ENCODE data around the gene FKBP2.

FKBP2 gene

DNA sequence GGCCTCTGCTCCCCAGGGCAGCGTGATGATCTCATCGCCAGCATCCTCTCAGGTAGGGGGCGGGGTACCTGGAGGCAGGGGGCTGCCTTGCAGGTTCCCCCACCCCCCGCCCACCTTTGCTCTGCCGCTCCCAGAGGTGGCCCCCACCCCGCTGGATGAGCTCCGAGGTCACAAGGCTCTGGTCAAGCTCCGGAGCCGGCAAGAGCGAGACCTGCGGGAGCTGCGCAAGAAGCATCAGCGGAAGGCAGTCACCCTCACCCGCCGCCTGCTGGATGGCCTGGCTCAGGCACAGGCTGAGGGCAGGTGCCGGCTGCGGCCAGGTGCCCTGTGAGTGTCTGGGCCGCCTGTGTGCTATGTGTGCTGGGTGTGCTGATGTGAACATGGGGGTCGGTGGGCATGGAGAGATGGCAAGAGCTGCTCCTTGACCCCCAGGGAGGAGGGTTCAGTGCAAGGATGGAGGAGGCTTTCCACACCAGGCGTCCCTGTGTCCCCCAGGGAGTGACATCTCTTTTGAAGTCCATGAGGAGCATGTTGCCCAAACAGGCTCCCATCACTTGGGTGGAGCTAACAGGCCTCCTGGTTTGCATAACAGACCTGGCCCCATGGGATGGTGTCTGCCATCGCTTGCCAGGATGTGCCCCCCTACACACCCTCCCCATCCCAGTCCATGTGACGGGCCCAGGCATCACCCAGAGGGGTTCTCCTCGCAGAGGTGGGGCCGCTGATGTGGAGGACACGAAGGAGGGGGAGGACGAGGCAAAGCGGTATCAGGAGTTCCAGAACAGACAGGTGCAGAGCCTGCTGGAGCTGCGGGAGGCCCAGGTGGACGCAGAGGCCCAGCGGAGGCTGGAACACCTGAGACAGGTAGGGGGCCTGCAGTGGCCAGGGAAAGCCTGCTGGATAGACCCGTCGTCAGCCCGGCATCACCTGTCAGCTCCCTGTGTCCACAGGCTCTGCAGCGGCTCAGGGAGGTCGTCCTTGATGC lies 24.6 kb downstream of the FKBP2 start:
- H3K4me3 ChIP-seq (ENCODE audit: control insufficient read depth, low read depth, low read length) = no peak overlapping the region
- DNase-seq (ENCODE audit: low read depth) = no peak
- TF ChIP-seq, protein P1, sequence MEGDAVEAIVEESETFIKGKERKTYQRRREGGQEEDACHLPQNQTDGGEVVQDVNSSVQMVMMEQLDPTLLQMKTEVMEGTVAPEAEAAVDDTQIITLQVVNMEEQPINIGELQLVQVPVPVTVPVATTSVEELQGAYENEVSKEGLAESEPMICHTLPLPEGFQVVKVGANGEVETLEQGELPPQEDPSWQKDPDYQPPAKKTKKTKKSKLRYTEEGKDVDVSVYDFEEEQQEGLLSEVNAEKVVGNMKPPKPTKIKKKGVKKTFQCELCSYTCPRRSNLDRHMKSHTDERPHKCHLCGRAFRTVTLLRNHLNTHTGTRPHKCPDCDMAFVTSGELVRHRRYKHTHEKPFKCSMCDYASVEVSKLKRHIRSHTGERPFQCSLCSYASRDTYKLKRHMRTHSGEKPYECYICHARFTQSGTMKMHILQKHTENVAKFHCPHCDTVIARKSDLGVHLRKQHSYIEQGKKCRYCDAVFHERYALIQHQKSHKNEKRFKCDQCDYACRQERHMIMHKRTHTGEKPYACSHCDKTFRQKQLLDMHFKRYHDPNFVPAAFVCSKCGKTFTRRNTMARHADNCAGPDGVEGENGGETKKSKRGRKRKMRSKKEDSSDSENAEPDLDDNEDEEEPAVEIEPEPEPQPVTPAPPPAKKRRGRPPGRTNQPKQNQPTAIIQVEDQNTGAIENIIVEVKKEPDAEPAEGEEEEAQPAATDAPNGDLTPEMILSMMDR (IDR thresholded peaks at IDR 0.05; ENCODE audit: control insufficient read depth, insufficient read depth, low read depth, low read length, missing control alignments) = no peak

DNA sequence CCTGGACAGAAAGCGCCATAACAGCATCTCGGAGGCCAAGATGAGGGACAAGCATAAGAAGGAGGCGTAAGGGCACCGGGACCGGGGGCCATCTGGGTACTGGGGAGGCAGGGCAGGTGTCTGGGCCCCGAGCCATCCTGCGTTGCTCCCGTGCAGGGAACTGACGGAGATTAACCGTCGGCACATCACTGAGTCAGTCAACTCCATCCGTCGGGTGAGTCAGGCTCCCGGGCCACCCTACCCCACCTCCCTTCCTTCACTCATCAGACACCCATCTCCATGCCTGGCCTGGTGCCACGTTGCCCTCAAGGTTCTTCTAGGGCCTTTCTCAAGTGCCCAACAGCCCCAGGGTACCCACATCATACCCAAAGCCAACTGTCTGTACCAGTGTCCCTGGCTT lies 25.4 kb downstream of the FKBP2 start:
- TF ChIP-seq, protein P1 (IDR thresholded peaks at IDR 0.05; ENCODE audit: control insufficient read depth, insufficient read depth, low read depth, low read length, missing control alignments) = no peak
- DNase-seq (ENCODE audit: low read depth) = no peak
- no peak overlapping the region for H3K4me3 ChIP-seq (ENCODE audit: control insufficient read depth, low read depth, low read length)

DNA sequence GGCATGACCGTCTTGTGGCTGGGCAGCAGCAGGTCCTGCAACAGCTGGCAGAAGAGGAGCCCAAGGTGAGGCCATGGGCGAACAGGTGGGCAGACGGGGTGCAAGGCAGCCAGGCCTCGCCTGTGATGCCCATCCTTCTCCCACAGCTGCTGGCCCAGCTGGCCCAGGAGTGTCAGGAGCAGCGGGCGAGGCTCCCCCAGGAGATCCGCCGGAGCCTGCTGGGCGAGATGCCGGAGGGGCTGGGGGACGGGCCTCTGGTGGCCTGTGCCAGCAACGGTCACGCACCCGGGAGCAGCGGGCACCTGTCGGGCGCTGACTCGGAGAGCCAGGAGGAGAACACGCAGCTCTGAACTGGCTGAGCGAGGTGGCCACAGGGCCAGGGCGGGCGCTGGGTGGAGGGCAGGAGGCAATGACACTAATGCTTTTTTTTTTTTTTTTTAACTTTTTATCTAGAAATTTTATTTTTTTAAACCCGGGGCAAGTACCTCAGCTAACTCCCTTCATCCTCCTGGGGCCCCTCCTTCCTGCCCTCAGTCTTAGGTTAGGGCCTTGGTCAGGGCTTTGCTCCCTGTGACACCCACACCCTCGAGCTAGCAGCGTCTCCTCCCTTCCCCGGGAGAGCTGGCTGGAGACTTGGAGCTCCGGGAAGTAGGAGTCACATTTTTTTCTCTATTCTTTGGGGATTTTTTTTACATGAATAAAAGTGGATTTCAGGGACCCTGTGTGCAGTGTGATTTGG lies 26.5 kb downstream of the FKBP2 start:
- DNase-seq (ENCODE audit: low read depth) = no peak
- no peak overlapping the region for H3K4me3 ChIP-seq (ENCODE audit: control insufficient read depth, low read depth, low read length)
- TF ChIP-seq, protein P1 (IDR thresholded peaks at IDR 0.05; ENCODE audit: control insufficient read depth, insufficient read depth, low read depth, low read length, missing control alignments) = no peak

DNA sequence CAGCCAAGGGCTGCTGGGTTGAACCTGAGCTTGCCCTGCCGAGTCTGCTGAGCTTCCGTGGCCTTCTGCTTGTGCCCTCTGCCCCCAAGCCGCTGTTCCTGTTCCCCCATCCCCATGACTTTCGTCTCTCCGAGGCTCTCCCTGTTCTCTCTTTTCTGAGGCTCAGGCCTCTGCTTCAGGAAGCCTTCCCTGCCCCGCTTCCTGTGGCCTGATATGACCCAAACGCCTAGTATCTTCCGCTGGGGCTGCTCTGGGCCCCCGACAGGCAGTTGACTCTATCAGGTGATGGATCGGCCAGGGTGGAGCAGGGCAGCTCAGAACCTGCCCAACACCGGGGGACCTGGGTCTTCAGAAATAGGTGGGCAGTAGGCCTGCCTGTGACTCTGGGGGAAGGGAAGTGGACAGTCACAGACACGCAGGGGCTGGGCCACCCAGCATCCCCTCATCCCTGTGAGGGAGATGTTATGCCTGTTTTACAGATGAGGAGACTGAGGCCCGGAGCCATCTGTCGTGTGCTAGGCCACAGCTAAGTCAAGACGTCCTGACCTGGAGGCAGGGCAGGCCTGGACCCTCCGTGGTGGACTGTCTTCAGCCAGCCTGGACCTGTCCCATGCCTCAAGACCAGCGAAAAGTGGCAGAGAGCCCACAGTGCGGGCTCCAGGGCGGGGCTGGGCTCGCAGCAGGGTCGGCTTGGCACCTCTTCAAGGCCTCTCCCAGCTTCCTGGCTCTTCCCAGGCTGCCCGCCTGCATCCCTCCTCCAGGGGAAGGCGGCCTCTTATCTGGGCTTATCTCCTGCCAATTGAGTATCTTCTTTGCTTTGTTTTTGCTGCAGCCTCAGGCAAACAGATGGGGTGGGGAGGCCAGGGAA lies 27.4 kb downstream of the FKBP2 start:
- peak overlapping the region; percentile 60; the same call in 1 of the 2 replicates for H3K4me3 ChIP-seq (ENCODE audit: control insufficient read depth, low read depth, low read length)
- TF ChIP-seq, protein P1 (IDR thresholded peaks at IDR 0.05; ENCODE audit: control insufficient read depth, insufficient read depth, low read depth, low read length, missing control alignments) = no peak
- DNase-seq (ENCODE audit: low read depth) = no peak

DNA sequence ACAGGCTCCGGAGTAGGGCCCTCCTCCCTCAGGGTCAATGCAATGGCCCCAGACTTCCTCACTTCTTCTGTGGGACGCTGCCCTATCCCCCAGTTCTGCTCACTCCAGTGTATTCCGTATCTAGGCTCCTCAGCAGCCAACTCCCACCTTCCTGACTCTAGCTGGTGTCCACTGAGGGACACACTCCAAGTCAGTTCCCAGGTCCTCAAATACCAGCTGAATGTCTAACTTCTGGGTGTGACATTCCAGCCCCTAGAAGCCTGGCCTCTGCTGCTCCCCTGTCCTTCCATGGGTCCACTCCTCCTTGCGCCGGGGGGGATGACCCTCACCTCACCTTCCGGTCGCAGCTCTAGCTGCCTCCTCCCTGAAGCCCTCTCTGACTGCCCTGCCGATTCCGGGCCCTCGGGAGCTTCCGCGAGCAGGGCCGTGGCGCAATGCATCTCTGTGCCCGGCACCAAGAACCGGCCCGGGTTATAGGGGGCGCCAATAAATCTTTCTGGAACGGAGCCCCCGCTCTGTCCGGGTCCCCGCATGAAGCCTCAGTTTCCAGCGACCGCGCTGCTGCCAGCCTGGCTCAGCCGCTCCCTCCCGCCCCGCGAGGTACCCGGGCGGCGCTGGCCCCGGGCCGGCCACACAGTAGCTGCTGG lies 28.1 kb downstream of the FKBP2 start:
- H3K4me3 ChIP-seq (ENCODE audit: control insufficient read depth, low read depth, low read length) = peak overlapping the region; percentile 60
- TF ChIP-seq, protein P1 (IDR thresholded peaks at IDR 0.05; ENCODE audit: control insufficient read depth, insufficient read depth, low read depth, low read length, missing control alignments) = no peak
- DNase-seq (ENCODE audit: low read depth) = no peak
